Measurements from ENCODE around the gene SRRM3. TPM values are rescaled to one million over a fixed set of nuclear protein-coding genes. Genes with fewer than 3 reads are reported as not detected.

The SRRM3 gene
- total and polyA plus RNA-seq, 2 experiments from 2014 or later = 8.6 to 13.8 TPM

- no peak for TF ChIP-seq EZH2 (IDR thresholded peaks at IDR 0.05; ENCODE audit: low read depth, unreplicated experiment)
- TF ChIP-seq ETS1 (IDR thresholded peaks at IDR 0.05) = no peak
- no peak for TF ChIP-seq EZH2phosphoT487 (IDR thresholded peaks at IDR 0.05; ENCODE audit: unreplicated experiment)
- TF ChIP-seq JUNB (IDR thresholded peaks at IDR 0.05; ENCODE audit: unreplicated experiment) = no peak
- TF ChIP-seq POLR2AphosphoS5 (IDR thresholded peaks at IDR 0.05; ENCODE audit: low read depth) = no peak
- no peak for TF ChIP-seq CTCF (conservative IDR thresholded peaks at IDR 0.05; ENCODE audit: low read depth in 2 of 2)
- no peak for TF ChIP-seq ZNF462 (CRISPR knock-in tag; IDR thresholded peaks at IDR 0.05)
- TF ChIP-seq ZNF331 (CRISPR knock-in tag; IDR thresholded peaks at IDR 0.05; ENCODE audit: low read depth) = no peak
- TF ChIP-seq CREB1 (CRISPR knock-in tag; IDR thresholded peaks at IDR 0.05; ENCODE audit: low read depth) = no peak
- TF ChIP-seq NANOG (IDR thresholded peaks at IDR 0.05; ENCODE audit: borderline replicate concordance) = no peak
- no peak for TF ChIP-seq STAT1 (IDR thresholded peaks at IDR 0.05; ENCODE audit: unreplicated experiment)
- TF ChIP-seq ZNF114 (CRISPR knock-in tag; IDR thresholded peaks at IDR 0.05) = no peak
- TF ChIP-seq REST (IDR thresholded peaks at IDR 0.05; ENCODE audit: unreplicated experiment) = no peak
- Histone ChIP-seq H3K4me3 (no peak overlapping the region), H3K27ac (ENCODE audit: low read depth) (no peak overlapping the region), H4K20me1 (replicated peaks; ENCODE audit: insufficient read depth) (no peaks in the 10 kb centered on the region), H3K36me3 (ENCODE audit: insufficient read depth) (no peaks in the 10 kb centered on the region), H3K27me3 (ENCODE audit: insufficient read depth) (no peaks in the 10 kb centered on the region), H3K79me2 (replicated peaks; ENCODE audit: insufficient read depth) (no peaks in the 10 kb centered on the region), H3K4me1 (ENCODE audit: insufficient read depth) (peaks cover 11% of the 10 kb centered on the region), H2AFZ (no peak overlapping the region), H3K9me2 (ENCODE audit: insufficient read depth) (no peaks in the 10 kb centered on the region), H3K4me2 (no peak overlapping the region), H3F3A (replicated peaks; ENCODE audit: low read depth) (peaks cover 5% of the 10 kb centered on the region; the same call in 1 of the 2 replicates)
- DNase-seq (ENCODE audit: low spot score) (no peak), ATAC-seq (no peak)
- Mint-ChIP-seq H3K36me3 (ENCODE audit: low read depth) (no peaks in the 10 kb centered on the region), H3K27ac (no peak overlapping the region), H3K4me3 (no peak overlapping the region), H3K4me1 (peaks cover 17% of the 10 kb centered on the region), H3K9me3 (no peaks in the 10 kb centered on the region), H3K27me3 (ENCODE audit: insufficient read depth, low read depth, poor library complexity) (peaks cover 6% of the 10 kb centered on the region)
Measured at GRCh38 chr7:76182225-76182960, 19.3 kb upstream of the SRRM3 start.

All from GM23338 (cell line).